Activated CD8-positive, alpha-beta memory T cell treated with anti-CD3 and anti-CD28 coated beads, Interleukin-2, amount 10 ng/mL, durations not matched to agents 7 days and 5 days (primary cell): Measurements from ENCODE around the gene CLDN9. TPM values are rescaled to one million over a fixed set of nuclear protein-coding genes. Genes with fewer than 3 reads are reported as not detected.

Source experiments
- ATAC-seq: fragments of 150-1000 bp; cut with Tn5 transposase; one replicate; pipeline ENCODE4 v1.10.0; 2021; ENCODE audit warnings: moderate library complexity
- CTCF ChIA-PET: fragments of 350-600 bp; sonication (Branson Sonifier 250); formaldehyde crosslinking; loops from one replicate; lab custom pipeline; 2021; ENCODE audit warnings: antibody characterized with exemption; lab: Charles Lee
- DNase-seq: peaks from one replicate; pipeline ENCODE4 v3.0.0-alpha.2; 2020
- H3K27ac Mint-ChIP-seq: one replicate; pipeline ENCODE4 v1.8.0; 2021; ENCODE audit warnings: mild to moderate bottlenecking, mixed read lengths
- H3K27me3 Mint-ChIP-seq: one replicate; pipeline ENCODE4 v1.8.0; 2021; ENCODE audit warnings: mixed read lengths
- H3K36me3 Mint-ChIP-seq: one replicate; pipeline ENCODE4 v1.8.0; 2021; ENCODE audit warnings: mild to moderate bottlenecking, mixed read lengths
- H3K4me1 Mint-ChIP-seq: one replicate; pipeline ENCODE4 v1.8.0; 2021; ENCODE audit warnings: mixed read lengths
- H3K4me3 Mint-ChIP-seq: one replicate; pipeline ENCODE4 v1.8.0; 2021; ENCODE audit warnings: mild to moderate bottlenecking, moderate library complexity, mixed read lengths
- H3K9me3 Mint-ChIP-seq: one replicate; pipeline ENCODE4 v1.8.0; 2022; ENCODE audit warnings: low read depth, mixed read lengths
- total RNA-seq, 2 experiments: library from RNA; stranded (reverse); gene quantifications; one replicate each; pipeline ENCODE4 v1.2.3, GENCODE V29; 2021

CLDN9 gene
- total RNA-seq, 2 experiments from 2014 or later, result 0.09 to 0.15 TPM

GRCh38 chr16:3007957-3008689, 4.6 kb upstream of the CLDN9 start:
- Mint-ChIP-seq H3K4me1 (peaks cover 31% of the 10 kb centered on the region), H3K27ac (peak overlapping the region; percentile 7), H3K9me3 (no peaks in the 10 kb centered on the region), H3K4me3 (no peak overlapping the region), H3K36me3 (no peaks in the 10 kb centered on the region), H3K27me3 (peaks cover 41% of the 10 kb centered on the region)
- CTCF ChIA-PET, result interaction anchor here (2.4 to 19.2 kb wide), 3 partner anchors 19 to 121 kb away, joined by 10 to 370 read pairs (median 12); partner anchors contain the start of genes HCFC1R1, THOC6 and TNFRSF12A
- no peak for DNase-seq
- ATAC-seq, result no peak

DNA sequence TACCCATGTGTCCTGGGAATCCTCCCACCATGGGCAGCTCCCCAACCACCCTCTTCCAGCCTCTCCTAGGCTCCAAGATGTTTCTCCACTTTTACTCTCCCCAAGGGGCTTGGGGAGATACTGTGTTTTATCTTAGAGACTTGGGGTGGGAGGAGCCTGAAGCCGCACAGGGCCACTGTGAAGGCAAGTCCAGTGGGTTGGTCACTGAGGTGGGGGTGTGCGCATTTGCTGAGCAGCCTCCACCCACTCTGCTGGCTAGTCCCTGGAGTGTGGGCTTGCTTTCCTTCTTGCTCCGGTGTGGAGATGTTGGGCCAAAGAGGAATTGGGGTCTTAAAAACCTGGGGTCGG, 4.1 kb upstream of the CLDN9 start:
- no peak overlapping the region for H3K4me3 Mint-ChIP-seq
- H3K4me1 Mint-ChIP-seq, result peaks cover 30% of the 10 kb centered on the region
- H3K27me3 Mint-ChIP-seq, result peaks cover 41% of the 10 kb centered on the region
- DNase-seq (no peak), ATAC-seq (no peak)
- H3K36me3 Mint-ChIP-seq, result no peaks in the 10 kb centered on the region
- H3K9me3 Mint-ChIP-seq, result no peaks in the 10 kb centered on the region
- H3K27ac Mint-ChIP-seq, result no peak overlapping the region
- CTCF ChIA-PET, result interaction anchor here (2.4 to 19.2 kb wide), 2 partner anchors 18 to 39 kb away, joined by 10 to 370 read pairs; partner anchors contain the start of genes HCFC1R1, THOC6 and TNFRSF12A

DNA sequence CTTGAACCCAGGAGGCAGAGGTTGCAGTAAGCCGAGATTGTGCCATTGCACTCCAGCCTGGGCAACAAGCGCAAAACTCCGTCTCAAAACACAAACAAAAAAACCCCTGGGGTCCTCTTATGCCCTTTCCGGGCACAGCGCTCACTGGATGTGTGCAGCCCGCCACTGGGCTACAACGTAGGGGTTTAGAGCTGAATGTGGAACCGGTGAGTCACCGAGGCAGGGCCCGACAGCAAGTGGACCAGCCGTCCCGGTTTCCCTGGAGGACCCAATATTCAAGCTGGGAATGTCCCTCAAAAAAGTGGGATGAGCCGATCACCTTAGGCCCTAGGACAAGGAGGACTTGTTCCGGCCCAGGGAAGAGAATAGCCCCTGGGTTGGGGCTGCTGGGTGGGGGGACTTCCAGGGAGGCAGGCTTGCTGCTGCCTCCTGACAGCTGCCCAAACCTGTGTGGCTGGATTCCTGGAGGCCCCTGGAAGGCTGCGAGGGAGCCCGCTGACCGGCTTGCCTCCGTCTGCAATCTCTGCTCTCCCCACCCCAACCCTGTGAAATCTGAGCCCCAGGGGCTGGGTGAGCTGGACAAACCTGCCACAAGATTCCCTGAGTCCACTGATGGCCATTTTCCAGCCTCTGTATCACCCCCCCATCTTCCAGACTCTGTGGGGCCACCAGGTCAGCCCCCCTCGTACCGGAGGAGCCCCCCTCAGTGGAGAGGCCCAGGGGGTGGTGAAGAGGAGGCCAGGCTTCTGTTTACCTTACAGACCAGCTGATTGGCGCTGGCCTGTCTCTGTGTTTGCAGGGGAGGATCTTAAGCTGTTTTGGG, 2.9 kb upstream of the CLDN9 start:
- ATAC-seq (no peak), DNase-seq (no peak)
- H3K4me3 Mint-ChIP-seq, result no peak overlapping the region
- H3K36me3 Mint-ChIP-seq, result no peaks in the 10 kb centered on the region
- CTCF ChIA-PET, result interaction anchor here (1.2 to 19.2 kb wide), 2 partner anchors 13 to 17 kb away, joined by 3 to 370 read pairs; partner anchors contain the start of genes HCFC1R1, THOC6 and TNFRSF12A
- no peaks in the 10 kb centered on the region for H3K9me3 Mint-ChIP-seq
- no peak overlapping the region for H3K27ac Mint-ChIP-seq
- peaks cover 26% of the 10 kb centered on the region for H3K4me1 Mint-ChIP-seq
- peaks cover 45% of the 10 kb centered on the region for H3K27me3 Mint-ChIP-seq

- H3K4me3 Mint-ChIP-seq, result no peak overlapping the region
- DNase-seq (no peak), ATAC-seq (no peak)
- no peak overlapping the region for H3K27ac Mint-ChIP-seq
- peaks cover 23% of the 10 kb centered on the region for H3K4me1 Mint-ChIP-seq
- H3K36me3 Mint-ChIP-seq, result no peaks in the 10 kb centered on the region
- H3K9me3 Mint-ChIP-seq, result no peaks in the 10 kb centered on the region
- CTCF ChIA-PET, result interaction anchor here (19.2 kb wide), 1 partner anchor 16 kb away, joined by 370 read pairs; the partner anchor contains the start of genes HCFC1R1, THOC6 and TNFRSF12A
- peaks cover 44% of the 10 kb centered on the region for H3K27me3 Mint-ChIP-seq
Observed at GRCh38 chr16:3010510-3010909, 2.2 kb upstream of the CLDN9 start.

DNA sequence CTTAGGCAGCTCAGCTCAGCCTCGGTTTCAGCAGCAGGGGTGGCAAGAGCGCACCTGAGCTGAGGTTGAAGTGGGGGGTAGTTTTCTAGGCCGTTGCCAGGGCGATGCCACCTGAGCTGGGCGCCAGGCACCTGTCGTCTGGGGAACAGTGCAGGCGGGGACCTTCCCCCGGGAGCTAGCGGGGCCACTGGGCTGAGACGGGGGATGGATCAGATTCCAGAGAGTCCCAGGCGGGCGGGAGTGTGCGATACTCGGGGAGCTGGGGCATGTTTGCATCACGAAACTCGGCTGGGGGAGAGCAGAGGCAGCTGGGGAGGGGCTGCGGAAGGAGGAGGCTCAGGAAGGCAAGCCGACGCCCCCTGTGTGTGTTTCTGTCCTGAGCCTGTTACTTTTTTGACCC, 477 bp upstream of the CLDN9 start:
- Mint-ChIP-seq H3K4me1 (peaks cover 17% of the 10 kb centered on the region), H3K9me3 (no peaks in the 10 kb centered on the region), H3K27ac (no peak overlapping the region), H3K4me3 (no peak overlapping the region), H3K36me3 (no peaks in the 10 kb centered on the region), H3K27me3 (peaks cover 34% of the 10 kb centered on the region)
- no peak for DNase-seq
- ATAC-seq, result no peak
- CTCF ChIA-PET, result interaction anchor here (1.3 to 19.2 kb wide), 2 partner anchors 8 to 15 kb away, joined by 5 to 370 read pairs; partner anchors contain the start of genes HCFC1R1, THOC6 and TNFRSF12A

DNA sequence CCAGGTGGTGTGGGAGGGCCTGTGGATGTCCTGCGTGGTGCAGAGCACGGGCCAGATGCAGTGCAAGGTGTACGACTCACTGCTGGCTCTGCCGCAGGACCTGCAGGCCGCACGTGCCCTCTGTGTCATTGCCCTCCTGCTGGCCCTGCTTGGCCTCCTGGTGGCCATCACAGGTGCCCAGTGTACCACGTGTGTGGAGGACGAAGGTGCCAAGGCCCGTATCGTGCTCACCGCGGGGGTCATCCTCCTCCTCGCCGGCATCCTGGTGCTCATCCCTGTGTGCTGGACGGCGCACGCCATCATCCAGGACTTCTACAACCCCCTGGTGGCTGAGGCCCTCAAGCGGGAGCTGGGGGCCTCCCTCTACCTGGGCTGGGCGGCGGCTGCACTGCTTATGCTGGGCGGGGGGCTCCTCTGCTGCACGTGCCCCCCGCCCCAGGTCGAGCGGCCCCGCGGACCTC, 798 bp downstream of the CLDN9 start:
- Mint-ChIP-seq H3K36me3 (no peaks in the 10 kb centered on the region), H3K4me1 (peaks cover 4% of the 10 kb centered on the region), H3K9me3 (no peaks in the 10 kb centered on the region), H3K4me3 (no peak overlapping the region), H3K27me3 (peaks cover 37% of the 10 kb centered on the region), H3K27ac (no peak overlapping the region)
- ATAC-seq (no peak), DNase-seq (no peak)
- CTCF ChIA-PET, result interaction anchor here (1.8 to 19.2 kb wide), 2 partner anchors 9 to 13 kb away, joined by 11 to 370 read pairs; partner anchors contain the start of genes HCFC1R1, THOC6 and TNFRSF12A

DNA sequence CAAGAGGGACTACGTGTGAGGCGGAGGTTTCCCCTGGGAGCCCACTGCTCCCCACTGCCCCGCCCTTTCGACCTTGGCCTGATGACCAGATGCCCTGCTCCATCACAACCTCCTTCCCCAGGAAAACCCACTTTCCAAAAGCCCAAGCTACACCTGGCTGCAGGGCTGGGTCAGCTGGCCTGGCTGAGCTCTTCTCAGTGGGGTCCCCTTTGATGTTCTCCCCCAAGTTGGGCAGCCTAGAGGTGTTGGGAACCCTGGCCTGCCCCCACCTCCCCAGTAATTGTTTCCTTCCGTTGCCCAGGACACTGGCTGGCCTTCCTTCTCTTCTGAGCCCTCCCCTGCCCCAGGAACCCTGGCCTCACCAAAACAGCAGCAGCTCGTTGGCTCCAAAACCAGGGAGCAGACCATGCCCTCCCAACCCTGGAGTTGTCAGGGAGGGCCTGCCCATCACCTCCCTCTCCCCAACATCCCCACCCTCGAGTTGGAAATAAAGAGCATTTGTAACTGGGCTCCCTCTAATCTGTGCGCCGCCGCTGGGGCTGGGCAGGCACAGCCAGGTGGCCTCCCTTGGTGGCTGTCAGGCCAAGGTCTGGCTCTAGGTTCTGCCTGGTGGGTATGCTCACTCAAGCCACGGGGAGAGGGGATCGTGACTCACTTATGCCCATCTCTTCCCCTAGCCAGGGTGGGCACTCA, 1.4 kb downstream of the CLDN9 start:
- Mint-ChIP-seq H3K27me3 (peaks cover 41% of the 10 kb centered on the region), H3K9me3 (no peaks in the 10 kb centered on the region), H3K36me3 (no peaks in the 10 kb centered on the region), H3K4me1 (no peaks in the 10 kb centered on the region), H3K4me3 (no peak overlapping the region), H3K27ac (no peak overlapping the region)
- ATAC-seq (no peak), DNase-seq (no peak)
- CTCF ChIA-PET, result interaction anchor here (1.8 to 19.2 kb wide), 2 partner anchors 10 to 13 kb away, joined by 11 to 370 read pairs; partner anchors contain the start of genes HCFC1R1, THOC6 and TNFRSF12A

- H3K4me1 Mint-ChIP-seq, result peaks cover 4% of the 10 kb centered on the region
- ATAC-seq, result no peak
- no peaks in the 10 kb centered on the region for H3K36me3 Mint-ChIP-seq
- CTCF ChIA-PET, result interaction anchor here (1.8 to 19.2 kb wide), 2 partner anchors 11 to 12 kb away, joined by 11 to 370 read pairs; partner anchors contain the start of genes HCFC1R1, THOC6 and TNFRSF12A
- no peak overlapping the region for H3K4me3 Mint-ChIP-seq
- peaks cover 42% of the 10 kb centered on the region for H3K27me3 Mint-ChIP-seq
- no peak for DNase-seq
- H3K9me3 Mint-ChIP-seq, result no peaks in the 10 kb centered on the region
- no peak overlapping the region for H3K27ac Mint-ChIP-seq
Observed at GRCh38 chr16:3014971-3015370, 2.2 kb downstream of the CLDN9 start.

DNA sequence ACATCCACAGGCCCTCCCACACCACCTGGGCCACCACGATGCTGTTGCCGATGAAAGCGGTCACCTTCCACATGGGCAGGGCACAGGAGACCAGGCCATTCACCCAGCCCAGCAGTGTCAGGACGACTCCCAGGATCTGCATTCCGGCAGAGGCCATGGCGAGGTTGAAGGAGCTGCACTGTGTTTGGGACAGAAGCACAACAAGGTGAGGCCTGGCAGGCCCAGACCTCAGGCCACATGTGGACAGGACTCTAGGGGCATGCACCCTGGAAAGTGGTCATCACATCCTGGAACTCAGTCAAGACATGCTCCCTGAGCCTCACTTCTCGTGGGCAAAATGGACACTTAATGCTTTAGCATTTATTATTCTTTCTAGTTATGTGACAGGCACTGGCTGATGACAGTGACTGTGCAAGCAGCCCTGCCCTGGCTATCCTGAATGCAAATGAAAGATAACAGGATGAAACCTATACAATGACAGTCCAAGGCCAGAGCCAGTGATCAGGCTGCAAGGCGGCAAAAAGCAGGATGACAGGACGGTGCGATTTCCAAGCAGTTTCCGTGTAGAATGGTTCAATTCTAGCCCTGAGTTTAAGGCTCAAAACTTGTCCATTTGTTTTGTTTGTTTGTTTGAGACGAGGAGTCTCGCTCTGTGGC, 3.3 kb downstream of the CLDN9 start:
- Mint-ChIP-seq H3K27ac (no peak overlapping the region), H3K4me3 (no peak overlapping the region), H3K9me3 (no peaks in the 10 kb centered on the region), H3K36me3 (no peaks in the 10 kb centered on the region), H3K4me1 (peaks cover 9% of the 10 kb centered on the region), H3K27me3 (peaks cover 43% of the 10 kb centered on the region)
- DNase-seq (no peak), ATAC-seq (no peak)
- CTCF ChIA-PET, result no interaction called here

DNA sequence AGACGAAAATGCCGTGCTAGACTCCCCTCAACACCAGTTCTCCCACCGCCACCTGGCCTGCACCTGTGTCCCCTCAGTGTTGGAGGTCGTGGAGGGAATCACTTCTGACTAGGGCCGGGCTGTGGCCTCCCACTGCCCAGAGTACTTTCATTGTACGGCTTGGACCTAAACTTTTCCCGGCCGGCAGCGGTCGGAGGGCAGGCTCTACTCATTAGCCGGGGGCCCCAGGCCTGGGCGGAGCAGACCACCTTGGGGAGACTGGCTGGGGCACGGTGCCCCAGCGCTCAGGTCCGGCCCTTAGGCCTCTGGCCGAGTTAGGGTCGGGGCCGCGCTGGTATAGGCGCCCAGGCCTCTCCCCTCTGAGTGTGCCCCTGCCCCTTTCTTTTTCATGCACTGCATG, 4.6 kb downstream of the CLDN9 start:
- Mint-ChIP-seq H3K27ac (no peak overlapping the region), H3K36me3 (no peaks in the 10 kb centered on the region), H3K4me3 (no peak overlapping the region), H3K4me1 (peaks cover 21% of the 10 kb centered on the region), H3K27me3 (peaks cover 32% of the 10 kb centered on the region), H3K9me3 (no peaks in the 10 kb centered on the region)
- CTCF ChIA-PET, result no interaction called here
- DNase-seq, result no peak
- ATAC-seq, result no peak

- peaks cover 27% of the 10 kb centered on the region for H3K4me1 Mint-ChIP-seq
- peaks cover 26% of the 10 kb centered on the region for H3K27me3 Mint-ChIP-seq
- H3K27ac Mint-ChIP-seq, result no peak within 1 kb of the TSS
- H3K36me3 Mint-ChIP-seq, result no peaks in the 10 kb centered on the region
- H3K9me3 Mint-ChIP-seq, result no peaks in the 10 kb centered on the region
- no peak for DNase-seq
- CTCF ChIA-PET, result interaction anchor here (6.3 to 17.9 kb wide), 2 partner anchors 12 kb away, joined by 83 to 370 read pairs; partner anchors contain the start of gene CLDN9
- no peak for ATAC-seq
- H3K4me3 Mint-ChIP-seq, result no peak within 1 kb of the TSS
Observed at GRCh38 chr16:3017794-3018506, 5.2 kb downstream of the CLDN9 start, which contains the start of gene CLDN6. Gene CLDN6, minus strand, starts transcription at chr16:3018183. Its CDS starts 2,162 bp downstream, at chr16:3016021.
